ENCODE data around the gene AGRN.

The AGRN gene

GRCh38 chr1:1021920-1022259 is 2.0 kb downstream of the AGRN start:
- peak overlapping the region; percentile 52 for H3K4me3 ChIP-seq (ENCODE audit: low read depth, low read length)
- TF ChIP-seq CTCF (IDR thresholded peaks at IDR 0.05; ENCODE audit: low read depth, low read length, missing control alignments), result no peak
- in situ Hi-C loops (cut with HindIII; ENCODE audit: low sequenced_read_pairs), result no loop called here
- no peak for DNase-seq (ENCODE audit: low read depth)

GRCh38 chr1:1022302-1023009 is 2.5 kb downstream of the AGRN start:
- H3K4me3 ChIP-seq (ENCODE audit: low read depth, low read length), result no peak overlapping the region
- DNase-seq (ENCODE audit: low read depth), result no peak
- no peak for TF ChIP-seq CTCF (IDR thresholded peaks at IDR 0.05; ENCODE audit: low read depth, low read length, missing control alignments)
- in situ Hi-C loops (cut with HindIII; ENCODE audit: low sequenced_read_pairs), result no loop called here

GRCh38 chr1:1023700-1024099 is 3.8 kb downstream of the AGRN start:
- in situ Hi-C loops (cut with HindIII; ENCODE audit: low sequenced_read_pairs), result no loop called here
- H3K4me3 ChIP-seq (ENCODE audit: low read depth, low read length), result no peak overlapping the region
- TF ChIP-seq CTCF (IDR thresholded peaks at IDR 0.05; ENCODE audit: low read depth, low read length, missing control alignments), result no peak
- DNase-seq (ENCODE audit: low read depth), result no peak

- in situ Hi-C loops (cut with HindIII; ENCODE audit: low sequenced_read_pairs), result no loop called here
- no peak for TF ChIP-seq CTCF (IDR thresholded peaks at IDR 0.05; ENCODE audit: low read depth, low read length, missing control alignments)
- no peak overlapping the region for H3K4me3 ChIP-seq (ENCODE audit: low read depth, low read length)
- no peak for DNase-seq (ENCODE audit: low read depth)
These were observed 4.3 kb downstream of the AGRN start for GRCh38 chr1:1024149-1024770.

GRCh38 chr1:1024771-1025699 is 5.1 kb downstream of the AGRN start:
- no peak for TF ChIP-seq CTCF (IDR thresholded peaks at IDR 0.05; ENCODE audit: low read depth, low read length, missing control alignments)
- peak overlapping the region; percentile 11 for H3K4me3 ChIP-seq (ENCODE audit: low read depth, low read length)
- DNase-seq (ENCODE audit: low read depth), result no peak
- in situ Hi-C loops (cut with HindIII; ENCODE audit: low sequenced_read_pairs), result no loop called here

GRCh38 chr1:1025730-1026129 is 5.8 kb downstream of the AGRN start:
- H3K4me3 ChIP-seq (ENCODE audit: low read depth, low read length), result no peak overlapping the region
- no peak for DNase-seq (ENCODE audit: low read depth)
- in situ Hi-C loops (cut with HindIII; ENCODE audit: low sequenced_read_pairs), result no loop called here
- TF ChIP-seq CTCF (IDR thresholded peaks at IDR 0.05; ENCODE audit: low read depth, low read length, missing control alignments), result no peak

All from astrocyte of the cerebellum (primary cell).